Measurements from ENCODE around the gene USP22. TPM values are rescaled to one million over a fixed set of nuclear protein-coding genes. Genes with fewer than 3 reads are reported as not detected.

Gene USP22
- total RNA-seq, 1 experiment from 2014 or later, result 152 TPM

DNA sequence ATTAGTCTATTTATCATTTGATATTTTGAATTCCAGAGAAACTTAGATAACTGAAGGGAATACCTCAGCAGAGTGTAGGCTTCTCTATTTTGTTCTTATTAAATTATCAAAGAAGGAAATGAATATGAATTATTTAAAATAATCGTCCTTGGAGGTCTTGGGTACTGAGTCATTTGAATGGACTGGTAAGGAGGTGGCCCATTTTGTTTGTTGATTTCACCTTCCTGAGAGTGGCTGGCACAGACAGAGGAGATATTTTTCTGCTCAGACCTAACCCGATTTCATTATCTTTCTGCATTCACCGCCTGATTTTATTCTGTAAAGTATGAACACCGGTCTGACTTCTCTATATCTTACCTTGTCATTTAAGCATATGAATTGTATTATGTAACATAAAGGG lies 88.0 kb downstream of the USP22 start:
- DNase-seq (ENCODE audit: low read depth), result no peak

DNA sequence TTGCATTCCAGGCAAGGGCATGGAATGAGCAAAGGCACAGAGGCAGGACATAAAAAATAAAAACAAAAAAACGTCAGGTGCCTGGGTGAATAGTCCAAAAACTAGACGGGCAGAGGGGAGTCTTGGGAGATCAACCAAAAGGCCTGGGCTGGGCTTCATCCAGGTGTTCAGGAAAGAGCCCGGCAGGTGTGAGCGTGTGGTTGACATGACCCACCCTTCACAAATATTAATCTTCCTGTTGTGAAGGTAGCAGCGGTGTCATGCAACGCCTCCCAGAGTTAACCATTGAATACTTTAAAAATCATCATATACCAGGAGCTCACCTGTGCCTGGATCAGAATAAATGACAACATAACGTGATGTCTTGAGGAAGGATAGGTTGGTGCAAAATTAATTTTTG lies 90.6 kb downstream of the USP22 start:
- no peak for DNase-seq (ENCODE audit: low read depth)

Other genes starting within 250 kb of the USP22 start
- gene DHRS7B, start 84.0 kb upstream of the USP22 start, total RNA-seq (2014; rRNA removed; shearing (Covaris generic)), result 15.9 and 16.3 TPM in 2 replicates
- gene TMEM11, start 171.2 kb upstream of the USP22 start, total RNA-seq (2014; rRNA removed; shearing (Covaris generic)), result 22.9 and 26.1 TPM in 2 replicates
- gene NATD1, start 210.4 kb upstream of the USP22 start, total RNA-seq (2014; rRNA removed; shearing (Covaris generic)), result 0.72 and 0.88 TPM in 2 replicates
- gene MAP2K3, start 241.7 kb upstream of the USP22 start, total RNA-seq (2014; rRNA removed; shearing (Covaris generic)), result 7.1 and 13.0 TPM in 2 replicates